Uterus (tissue), 4 donors: ENCODE data around the gene SLC39A3. TPM values are rescaled to one million over a fixed set of nuclear protein-coding genes. Genes with fewer than 3 reads are reported as not detected.

ENCODE experiments used
- DNase-seq, 2 donors: peaks; one replicate each; pipeline ENCODE4 v3.0.0-alpha.2; 2019 to 2020
- H3K27ac ChIP-seq, 2 donors: fragments of 200-600 bp; sonication (generic); 1 replicate in 1 of 2; 2 replicates in 1 of 2; pipeline ENCODE4 v1.5.1; 2016 to 2018
- H3K27me3 ChIP-seq, 2 donors: fragments of 200-600 bp; sonication (generic); one replicate each; pipeline ENCODE4 v1.5.1; 2018 to 2019; ENCODE audit warnings: control low read depth in 1 of 2
- H3K36me3 ChIP-seq, 2 donors: fragments of 200-600 bp; sonication (generic); one replicate each; pipeline ENCODE4 v1.5.1; 2019; ENCODE audit warnings: control low read depth in 1 of 2
- H3K4me1 ChIP-seq, 2 donors: fragments of 200-600 bp; sonication (generic); one replicate each; pipeline ENCODE4 v1.5.1; 2018 to 2019; ENCODE audit warnings: control low read depth in 1 of 2
- H3K4me3 ChIP-seq, 2 donors: fragments of 200-600 bp; sonication (generic); 1 replicate in 1 of 2; 2 replicates in 1 of 2; pipeline ENCODE4 v1.5.1; 2018 to 2019; ENCODE audit warnings: mild to moderate bottlenecking in 1 of 2
- H3K9me3 ChIP-seq, 2 donors: fragments of 200-600 bp; sonication (generic); one replicate each; pipeline ENCODE4 v1.5.1; 2019; ENCODE audit warnings: control low read depth in 1 of 2
- CTCF ChIP-seq, 4 experiments: fragments of 200-600 bp in 2 of 4; fragments of 450-650 bp in 2 of 4; sonication (generic) in 2 of 4; IDR thresholded peaks; one replicate each; pipeline ENCODE4 v1.5.1; 2016 to 2019; ENCODE audit warnings: antibody characterized with exemption in 4 of 4, mild to moderate bottlenecking in 2 of 4, moderate library complexity in 1 of 4
- POLR2A ChIP-seq, 2 donors: fragments of 450-650 bp; IDR thresholded peaks; one replicate each; pipeline ENCODE4 v1.6.1; 2016; ENCODE audit warnings: antibody characterized with exemption in 2 of 2, mild to moderate bottlenecking in 1 of 2, moderate library complexity in 1 of 2
- intact Hi-C: fragments of 100-400 bp; cut with DNase I; formaldehyde crosslinking; loops from one replicate; pipeline ENCODE4 v1.15.1; 2023; ENCODE audit warnings: low total_unique reads
- total RNA-seq, 4 donors: library from RNA; depleted of rRNA in 3 of 4; stranded (reverse); fragments of >200 nt in 3 of 4; gene quantifications; one replicate each; pipeline versions ENCODE4 v1.1.0 to v1.2.4, GENCODE V29; 2014 to 2023
- donor health status: DM: yes; HTN: yes; CAD: no.

The SLC39A3 gene
- total RNA-seq, 4 donors from 2014 or later = 4.7 to 138 (median 28.2) TPM

GRCh38 chr19:2779121-2779740 lies 39.4 kb upstream of the SLC39A3 start:
- H3K4me3 ChIP-seq = no peak overlapping the region
- no peaks in the 10 kb centered on the region for H3K27me3 ChIP-seq
- no peak for DNase-seq
- no peak overlapping the region for H3K27ac ChIP-seq
- peaks cover 0 to 11% of the 10 kb centered on the region in 2 donors for H3K4me1 ChIP-seq
- no peaks in the 10 kb centered on the region for H3K36me3 ChIP-seq
- no peaks in the 10 kb centered on the region for H3K9me3 ChIP-seq
- TF ChIP-seq POLR2A (IDR thresholded peaks at IDR 0.05) (no peak), CTCF (IDR thresholded peaks at IDR 0.05) (no peak)
- intact Hi-C loops = no loop called here

GRCh38 chr19:2777952-2778683 lies 38.3 kb upstream of the SLC39A3 start:
- peaks cover 0 to 11% of the 10 kb centered on the region in 2 donors for H3K4me1 ChIP-seq

GRCh38 chr19:2775556-2776430 lies 36.0 kb upstream of the SLC39A3 start:
- no peak overlapping the region for H3K4me3 ChIP-seq
- intact Hi-C loops = no loop called here
- TF ChIP-seq POLR2A (IDR thresholded peaks at IDR 0.05) (no peak), CTCF (IDR thresholded peaks at IDR 0.05) (no peak)
- no peaks in the 10 kb centered on the region for H3K4me1 ChIP-seq
- no peaks in the 10 kb centered on the region for H3K27me3 ChIP-seq
- H3K27ac ChIP-seq = peak overlapping the region; percentile 26 to 69
- DNase-seq = peak; percentile 45 to 50
- no peaks in the 10 kb centered on the region for H3K36me3 ChIP-seq
- H3K9me3 ChIP-seq = no peaks in the 10 kb centered on the region

More at GRCh38 chr19:2777952-2778683, 38.3 kb upstream of the SLC39A3 start:
- H3K27me3 ChIP-seq = no peaks in the 10 kb centered on the region
- no peak overlapping the region for H3K27ac ChIP-seq
- TF ChIP-seq POLR2A (IDR thresholded peaks at IDR 0.05) (no peak), CTCF (IDR thresholded peaks at IDR 0.05) (no peak)
- no peaks in the 10 kb centered on the region for H3K36me3 ChIP-seq
- H3K9me3 ChIP-seq = no peaks in the 10 kb centered on the region
- intact Hi-C loops = no loop called here
- no peak for DNase-seq
- H3K4me3 ChIP-seq = no peak overlapping the region

- H3K27ac ChIP-seq = peak overlapping the region; percentile 26 to 69
- intact Hi-C loops = no loop called here
- DNase-seq = no peak
- H3K4me3 ChIP-seq = no peak overlapping the region
- H3K4me1 ChIP-seq = peaks cover 0 to 4% of the 10 kb centered on the region in 2 donors
- H3K27me3 ChIP-seq = no peaks in the 10 kb centered on the region
- H3K36me3 ChIP-seq = no peaks in the 10 kb centered on the region
- H3K9me3 ChIP-seq = no peaks in the 10 kb centered on the region
- no peak for TF ChIP-seq CTCF (IDR thresholded peaks at IDR 0.05)
- no peak for TF ChIP-seq POLR2A (IDR thresholded peaks at IDR 0.05)
These were observed 35.2 kb upstream of the SLC39A3 start for GRCh38 chr19:2774953-2775555.
